Vagina (tissue), 2 donors: ENCODE data around the gene GBX2.

Experiments used
- POLR2A ChIP-seq, 2 donors: fragments of 450-650 bp; IDR thresholded peaks; one replicate each; pipeline ENCODE4 v1.6.1; 2017; ENCODE audit warnings: antibody characterized with exemption in 2 of 2, mild to moderate bottlenecking in 2 of 2, moderate library complexity in 2 of 2
- POLR2AphosphoS5 ChIP-seq, 2 donors: sonication (generic); formaldehyde crosslinking; IDR thresholded peaks; one replicate each; pipeline ENCODE4 v1.9.0; 2017; ENCODE audit warnings: antibody characterized with exemption in 2 of 2, mild to moderate bottlenecking in 2 of 2, low read depth in 1 of 2; ENCODE audit not compliant: insufficient read depth in 1 of 2
- TF ChIP-seq, protein P1 (sequence below), 3 experiments: fragments of 450-650 bp in 2 of 3; fragments of 200-600 bp in 1 of 3; sonication (generic) in 1 of 3; IDR thresholded peaks; one replicate each; pipeline ENCODE4 v1.5.1; 2017 to 2019; ENCODE audit warnings: antibody characterized with exemption in 3 of 3, mild to moderate bottlenecking in 2 of 3, moderate library complexity in 2 of 3

DNA sequence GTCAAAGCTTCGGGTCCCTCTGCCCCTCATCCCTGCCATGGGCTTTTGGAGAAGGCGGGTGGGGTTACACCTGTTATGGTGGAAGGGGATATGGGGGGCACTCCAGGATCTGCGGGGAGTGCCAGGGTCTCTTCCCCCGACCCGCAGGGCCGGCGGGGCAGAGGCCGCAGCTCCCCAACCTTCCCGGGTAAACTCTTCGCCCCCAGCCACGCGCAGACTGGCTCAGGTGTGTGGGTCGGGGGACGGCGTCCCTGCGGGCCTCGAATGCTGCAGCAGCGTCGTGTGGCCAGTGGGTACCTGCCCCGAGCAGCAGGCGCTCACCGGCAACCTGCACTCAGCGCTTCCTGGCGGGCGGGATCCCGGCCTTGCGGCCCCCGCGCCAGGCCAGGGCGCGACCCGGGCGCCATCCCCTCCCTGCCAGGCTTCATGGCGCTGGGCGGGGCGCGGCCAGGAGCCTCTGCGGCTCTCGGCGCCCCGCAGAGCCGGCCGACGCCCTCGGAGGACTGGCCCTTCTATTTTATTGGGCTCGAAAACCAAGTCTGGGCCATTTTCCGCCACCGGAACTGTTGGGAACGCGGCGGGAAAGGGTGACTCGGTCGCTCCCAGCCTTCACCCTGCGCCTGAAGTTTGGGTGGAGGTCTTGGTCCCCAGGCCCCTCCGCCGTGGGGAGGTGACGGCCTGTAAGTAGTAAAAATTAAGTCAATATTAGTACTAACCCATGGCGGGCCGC lies 4.5 kb downstream of the GBX2 start:
- TF ChIP-seq, protein P1, sequence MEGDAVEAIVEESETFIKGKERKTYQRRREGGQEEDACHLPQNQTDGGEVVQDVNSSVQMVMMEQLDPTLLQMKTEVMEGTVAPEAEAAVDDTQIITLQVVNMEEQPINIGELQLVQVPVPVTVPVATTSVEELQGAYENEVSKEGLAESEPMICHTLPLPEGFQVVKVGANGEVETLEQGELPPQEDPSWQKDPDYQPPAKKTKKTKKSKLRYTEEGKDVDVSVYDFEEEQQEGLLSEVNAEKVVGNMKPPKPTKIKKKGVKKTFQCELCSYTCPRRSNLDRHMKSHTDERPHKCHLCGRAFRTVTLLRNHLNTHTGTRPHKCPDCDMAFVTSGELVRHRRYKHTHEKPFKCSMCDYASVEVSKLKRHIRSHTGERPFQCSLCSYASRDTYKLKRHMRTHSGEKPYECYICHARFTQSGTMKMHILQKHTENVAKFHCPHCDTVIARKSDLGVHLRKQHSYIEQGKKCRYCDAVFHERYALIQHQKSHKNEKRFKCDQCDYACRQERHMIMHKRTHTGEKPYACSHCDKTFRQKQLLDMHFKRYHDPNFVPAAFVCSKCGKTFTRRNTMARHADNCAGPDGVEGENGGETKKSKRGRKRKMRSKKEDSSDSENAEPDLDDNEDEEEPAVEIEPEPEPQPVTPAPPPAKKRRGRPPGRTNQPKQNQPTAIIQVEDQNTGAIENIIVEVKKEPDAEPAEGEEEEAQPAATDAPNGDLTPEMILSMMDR (IDR thresholded peaks at IDR 0.05) = no peak
- TF ChIP-seq POLR2A (IDR thresholded peaks at IDR 0.05) = no peak
- no peak for TF ChIP-seq POLR2AphosphoS5 (IDR thresholded peaks at IDR 0.05; ENCODE audit: insufficient read depth in 1 of 2, low read depth in 1 of 2)
